GM19099 (cell line): ENCODE results near the gene FLYWCH2.
A peak's percentile ranks its signal among the peaks of the same experiment; 100 is the strongest.

Experiments
- POLR2A ChIP-seq: IDR thresholded peaks from 3 replicates; pipeline ENCODE4 v1.6.1; 2011; ENCODE audit warnings: low read depth; ENCODE audit not compliant: insufficient read length; ENCODE audit errors: extremely low read depth

Gene FLYWCH2

GRCh38 chr16:2896480-2897010 lies 13.5 kb downstream of the FLYWCH2 start:
- TF ChIP-seq POLR2A, result no peak

- TF ChIP-seq POLR2A, result no peak
Observed at GRCh38 chr16:2897110-2897509, 14.1 kb downstream of the FLYWCH2 start.

DNA sequence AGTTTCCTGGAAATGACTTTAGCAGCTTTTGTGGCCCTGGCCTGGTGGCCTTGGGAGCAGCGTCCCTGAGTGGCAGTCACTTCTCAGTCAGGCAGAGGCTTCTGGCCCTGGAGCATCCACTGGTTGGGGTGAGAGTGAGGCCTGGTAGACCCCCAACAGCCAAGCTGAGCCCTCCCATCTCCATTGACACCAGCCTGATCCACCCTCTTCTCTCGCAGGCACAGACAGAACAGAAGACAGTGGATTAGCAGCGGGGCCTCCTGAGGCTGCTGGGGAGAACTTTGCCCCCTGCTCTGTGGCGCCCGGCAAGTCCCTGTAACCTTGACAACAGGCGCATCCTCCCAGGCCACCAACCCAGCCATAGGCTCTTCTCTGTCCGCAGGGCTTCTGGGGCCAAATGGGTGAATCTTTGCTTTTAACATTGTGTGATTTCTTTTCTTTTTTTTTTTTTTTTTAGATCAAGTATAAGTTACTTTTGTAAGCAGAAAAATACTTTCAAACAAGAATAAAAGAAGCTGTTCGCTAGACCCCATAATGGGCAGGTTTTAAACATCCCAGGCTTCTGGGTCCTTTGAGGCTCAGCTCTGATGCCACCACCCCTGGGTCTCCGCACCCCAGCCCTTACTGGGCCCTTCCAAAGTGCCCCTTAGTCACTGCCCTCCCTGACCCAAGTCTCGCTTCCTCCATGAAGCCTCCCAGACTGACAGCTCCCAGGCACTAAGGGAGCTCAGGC lies 16.0 kb downstream of the FLYWCH2 start:
- TF ChIP-seq POLR2A, result no peak

DNA sequence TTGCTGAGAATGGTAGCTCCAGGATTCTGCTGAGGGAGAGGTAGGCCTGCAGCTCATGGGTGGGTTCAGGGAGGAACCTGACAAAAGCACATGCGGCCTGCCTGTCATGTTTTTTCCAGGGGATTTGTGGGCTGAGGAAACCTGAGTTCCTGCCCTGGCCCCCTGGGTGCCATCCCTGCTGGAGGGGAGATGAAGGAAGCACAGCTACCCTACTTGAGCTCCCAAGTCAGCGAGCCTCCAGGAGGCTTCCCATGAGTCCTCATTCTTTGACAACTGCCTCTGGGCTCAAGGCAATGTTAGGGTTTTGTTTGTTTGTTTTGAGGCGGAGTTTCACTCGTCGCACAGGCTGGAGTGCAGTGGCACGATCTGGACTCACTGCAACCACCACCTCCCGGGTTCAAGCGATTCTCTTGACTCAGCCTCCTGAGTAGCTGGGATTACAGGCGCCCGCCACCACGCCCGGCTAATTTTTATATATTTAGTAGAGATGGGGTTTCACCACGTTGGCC lies 16.6 kb downstream of the FLYWCH2 start:
- TF ChIP-seq POLR2A, result no peak

DNA sequence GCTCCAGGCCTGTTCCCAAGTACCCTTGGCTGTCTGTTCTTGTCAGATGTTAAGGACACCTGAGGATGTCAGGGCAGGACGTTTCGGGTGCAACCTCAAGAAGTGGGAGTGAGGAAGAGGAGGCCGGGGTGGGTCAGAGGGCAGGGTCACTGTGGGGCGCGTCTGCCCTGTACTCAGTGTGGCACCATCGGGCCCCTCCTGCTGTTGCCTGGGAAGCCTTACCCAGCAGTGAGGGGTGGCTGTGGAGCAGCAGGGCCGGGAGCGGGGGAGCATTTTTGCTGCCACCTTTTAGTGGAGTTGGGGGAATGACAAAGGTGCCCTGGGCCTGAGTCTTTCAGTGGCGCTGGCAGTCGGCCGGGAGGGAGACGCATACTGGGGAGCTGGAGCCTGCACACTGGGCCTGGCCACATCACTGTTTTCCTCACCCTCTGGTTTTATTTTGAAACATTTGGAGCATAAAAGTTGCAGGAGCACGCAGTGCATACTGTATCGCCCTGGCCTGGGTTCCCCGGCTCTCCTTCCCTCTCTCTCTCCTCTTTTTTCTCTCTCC lies 17.6 kb downstream of the FLYWCH2 start:
- TF ChIP-seq POLR2A, result no peak

GRCh38 chr16:2902337-2903130 lies 19.5 kb downstream of the FLYWCH2 start:
- no peak for TF ChIP-seq POLR2A

- no peak for TF ChIP-seq POLR2A
Observed at GRCh38 chr16:2904100-2904921, 21.3 kb downstream of the FLYWCH2 start.

DNA sequence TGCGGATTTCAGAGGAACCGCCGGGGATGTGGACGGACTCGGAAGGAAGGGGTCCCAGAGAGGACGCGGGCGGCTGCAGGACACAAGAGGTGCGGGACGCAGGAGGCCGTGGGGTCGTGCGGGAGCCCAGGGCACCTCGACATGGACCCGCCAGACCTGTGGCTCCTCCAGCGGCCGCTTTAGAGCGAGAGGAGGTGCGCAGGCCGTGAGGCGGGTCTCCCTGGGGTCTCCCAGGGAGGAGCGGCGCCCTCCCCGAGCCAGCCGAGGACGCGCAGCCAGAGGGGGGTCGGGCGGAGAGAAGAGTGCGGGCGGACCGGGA lies 21.9 kb downstream of the FLYWCH2 start:
- TF ChIP-seq POLR2A, result no peak

GRCh38 chr16:2905241-2905987 lies 22.4 kb downstream of the FLYWCH2 start:
- peak; percentile 93 for TF ChIP-seq POLR2A

GRCh38 chr16:2905988-2906387 lies 23.0 kb downstream of the FLYWCH2 start:
- no peak for TF ChIP-seq POLR2A

GRCh38 chr16:2910441-2910969 lies 27.5 kb downstream of the FLYWCH2 start:
- TF ChIP-seq POLR2A, result no peak

DNA sequence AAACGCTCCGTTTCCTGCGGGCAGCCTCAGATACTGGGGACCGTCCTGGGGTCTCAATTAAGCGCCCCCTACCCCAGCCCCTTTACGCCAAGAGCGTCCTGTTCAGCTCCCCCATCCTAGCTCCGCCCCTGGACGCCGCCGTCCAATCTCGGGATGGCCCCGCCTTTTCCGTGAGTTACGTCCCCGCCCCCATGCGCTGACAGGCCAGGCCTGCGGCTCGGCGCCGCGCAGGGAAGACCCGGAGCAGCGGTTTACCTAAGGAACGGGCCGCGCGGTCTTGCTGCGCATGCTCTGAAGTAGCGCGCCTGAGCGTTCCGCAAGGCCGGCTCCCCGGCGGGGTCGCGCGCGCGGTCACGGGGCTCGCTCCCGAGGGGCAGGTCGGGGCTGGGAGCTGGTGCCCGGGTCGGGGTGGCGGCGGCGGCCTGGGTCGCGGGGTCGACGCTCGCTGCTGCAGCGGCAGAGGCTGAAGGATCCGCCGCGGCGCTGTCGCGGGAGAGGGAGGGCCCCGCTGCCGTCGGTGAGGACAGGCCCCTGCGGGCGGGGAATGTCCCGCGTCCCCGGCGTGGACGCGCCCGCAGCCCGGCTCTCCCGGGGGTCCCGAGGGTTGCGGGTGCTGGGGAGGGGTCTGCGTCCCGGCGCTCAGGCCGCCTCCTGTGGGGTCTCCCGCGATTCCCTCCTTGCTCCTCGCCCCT lies 28.8 kb downstream of the FLYWCH2 start, which contains the start of gene FLYWCH1:
TSS of gene FLYWCH1 (plus strand) at position 294 of the 692 bp plus-strand sequence. CDS start 17,755 bp downstream, outside the sequence.
- TF ChIP-seq POLR2A, result peak; percentile 70
